Measurements from ENCODE around the gene ADAM12.
"Not testable (repeated sequence)": the region's sequence is repeated elsewhere in the genome, so short reads cannot be mapped to it uniquely, and the experiment has no call there.

The ADAM12 gene

GRCh38 chr10:126208726-126209302, 179.5 kb downstream of the ADAM12 start:
- no peak for DNase-seq

DNA sequence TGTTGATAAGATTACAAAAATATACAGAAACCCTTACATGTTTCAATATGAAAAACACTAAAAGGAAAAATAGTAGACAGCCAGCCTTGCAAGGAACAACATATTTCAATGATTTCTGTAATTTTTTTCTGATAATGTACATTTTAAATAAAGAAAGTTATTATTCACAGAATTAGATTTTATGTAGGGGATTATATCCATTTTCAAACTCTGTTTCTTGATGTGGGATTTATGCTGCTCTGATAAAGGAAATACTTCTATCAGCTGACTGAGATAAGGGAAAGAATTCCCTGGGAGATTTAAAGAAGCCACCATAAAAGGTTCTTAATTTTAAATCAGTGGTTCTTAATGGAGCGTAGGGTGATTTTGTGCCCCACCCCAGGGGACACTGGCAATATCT, 180.4 kb downstream of the ADAM12 start:
- DNase-seq = no peak

DNA sequence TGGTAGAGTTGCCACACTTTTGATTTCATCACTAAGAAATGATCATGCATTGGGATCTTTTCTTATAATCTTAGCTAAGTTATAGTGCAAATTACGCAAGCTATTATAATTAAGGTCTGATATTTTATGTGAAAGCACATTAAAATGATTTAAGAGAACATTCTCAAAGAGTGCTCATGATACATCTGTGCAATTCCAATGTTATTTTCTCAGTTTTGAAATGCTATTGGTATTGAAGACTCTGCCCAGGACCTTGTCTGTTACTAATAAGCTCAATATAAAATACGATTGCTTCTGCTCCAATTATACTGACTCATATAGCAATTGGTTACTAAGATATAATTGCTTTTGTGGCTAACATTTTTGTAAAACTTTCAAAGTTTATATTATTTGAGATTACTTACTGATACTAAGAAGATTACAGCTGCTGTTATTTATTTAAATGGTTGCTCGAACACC, 180.9 kb downstream of the ADAM12 start:
- DNase-seq = no peak

DNA sequence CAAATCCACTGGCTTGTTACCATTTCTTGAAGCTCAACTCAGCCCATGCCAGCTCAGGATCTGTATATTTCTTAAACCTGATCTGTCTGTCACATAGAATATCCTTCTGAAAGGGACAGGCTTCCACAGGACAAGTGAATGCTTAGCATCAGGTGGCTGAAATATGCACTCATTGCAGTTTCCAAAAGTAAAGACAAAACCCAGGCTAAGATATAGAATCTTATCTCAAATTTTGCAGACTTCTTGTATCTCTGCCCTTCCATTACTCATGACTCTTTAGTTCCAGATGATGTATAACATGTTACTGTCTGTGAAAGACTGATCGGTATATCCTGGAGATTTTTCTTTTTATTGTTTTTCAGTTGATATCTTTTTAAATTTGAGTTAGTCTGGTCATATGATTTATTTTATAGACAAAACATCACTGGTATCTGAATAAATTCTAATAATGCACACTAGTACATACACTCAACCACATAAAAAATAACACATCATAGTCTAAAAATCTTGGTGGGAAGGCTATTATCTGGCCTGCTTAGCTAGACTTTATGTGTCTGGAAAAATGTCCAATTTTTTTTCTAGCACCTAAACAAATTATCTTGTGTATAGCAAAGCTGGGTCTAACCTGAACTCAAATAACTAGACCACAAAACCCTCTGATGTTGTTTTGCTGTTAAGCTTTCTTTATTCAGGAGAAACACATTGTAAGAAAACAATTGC, 182.6 kb downstream of the ADAM12 start:
- no peak for DNase-seq

DNA sequence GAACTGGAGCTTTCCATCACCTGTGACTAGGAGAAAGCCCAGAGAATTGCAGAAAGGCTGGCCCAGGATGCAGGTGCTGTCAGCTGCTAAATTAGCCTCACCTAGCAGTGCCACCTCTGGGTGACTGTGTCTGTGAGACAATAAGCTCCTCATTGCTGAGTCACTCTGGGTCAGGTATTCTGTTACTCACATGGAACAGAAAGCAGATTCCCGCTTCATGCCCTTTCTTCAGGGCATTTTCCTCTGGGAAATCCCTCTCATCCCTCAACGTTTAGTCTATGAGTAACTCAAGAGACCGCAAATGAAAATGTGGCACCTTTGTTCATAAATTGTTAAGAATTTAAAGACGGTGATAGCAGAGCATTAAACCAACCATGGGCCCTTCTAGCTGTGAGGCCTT, 184.0 kb downstream of the ADAM12 start:
- no peak for DNase-seq

DNA sequence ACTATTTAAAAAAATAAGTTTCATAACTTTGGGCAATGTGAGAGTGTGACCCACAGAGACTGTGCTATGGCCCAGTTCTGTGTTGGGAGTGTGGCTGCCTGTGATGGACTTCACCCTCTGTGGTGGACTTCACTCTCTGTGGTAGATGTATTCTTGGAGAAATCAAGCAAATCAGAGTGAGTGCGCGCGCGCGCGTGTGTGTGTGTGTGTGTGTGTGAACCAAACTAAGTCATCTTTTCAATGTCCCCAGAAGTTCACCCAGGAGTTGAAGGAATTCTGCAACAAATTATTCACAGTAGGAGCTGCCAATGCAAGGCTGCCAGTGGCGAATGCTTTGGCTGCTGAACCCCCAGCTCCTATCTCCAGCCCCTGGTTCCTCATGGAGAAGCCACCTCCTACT, 184.5 kb downstream of the ADAM12 start:
- DNase-seq = no peak

- no peak for DNase-seq
Measured at GRCh38 chr10:126201603-126202002, 186.7 kb downstream of the ADAM12 start.

DNA sequence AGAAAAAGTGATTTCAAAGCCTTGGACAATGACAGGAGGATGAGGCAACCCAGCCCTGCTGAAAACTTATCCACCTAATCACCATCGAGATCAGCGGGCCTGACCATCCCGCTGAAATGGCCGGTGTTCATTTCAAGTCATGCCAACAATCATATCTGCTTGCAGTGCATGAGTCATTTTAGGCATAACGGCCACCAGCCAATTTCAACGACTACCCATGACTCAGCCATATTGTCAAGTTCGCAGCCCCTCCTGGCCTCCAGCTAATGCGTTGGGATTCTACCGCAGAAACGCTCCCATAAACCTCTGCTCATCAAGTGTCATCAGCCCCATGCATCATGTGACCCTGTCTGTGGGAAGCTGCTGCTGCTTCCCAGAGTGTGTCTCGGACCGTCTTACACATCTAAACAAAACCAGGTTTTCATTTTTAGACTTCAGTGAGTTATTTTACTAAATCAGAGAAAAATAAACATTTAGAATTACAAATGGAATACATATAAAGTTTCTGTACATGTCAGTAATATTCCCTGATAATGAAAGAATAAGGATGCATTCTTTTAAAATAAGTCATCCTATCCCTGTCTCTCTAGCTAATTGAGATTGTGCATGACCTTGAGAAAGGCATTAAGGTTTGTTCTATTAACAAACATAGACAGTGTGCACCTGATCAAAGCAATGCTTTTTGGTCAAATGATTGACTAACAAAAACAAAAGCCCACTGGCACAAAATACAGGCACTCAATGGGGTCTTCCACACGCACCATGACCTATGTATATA, 188.9 kb downstream of the ADAM12 start:
- no peak for DNase-seq

- no peak for DNase-seq
Measured at GRCh38 chr10:126198681-126199080, 189.6 kb downstream of the ADAM12 start.

DNA sequence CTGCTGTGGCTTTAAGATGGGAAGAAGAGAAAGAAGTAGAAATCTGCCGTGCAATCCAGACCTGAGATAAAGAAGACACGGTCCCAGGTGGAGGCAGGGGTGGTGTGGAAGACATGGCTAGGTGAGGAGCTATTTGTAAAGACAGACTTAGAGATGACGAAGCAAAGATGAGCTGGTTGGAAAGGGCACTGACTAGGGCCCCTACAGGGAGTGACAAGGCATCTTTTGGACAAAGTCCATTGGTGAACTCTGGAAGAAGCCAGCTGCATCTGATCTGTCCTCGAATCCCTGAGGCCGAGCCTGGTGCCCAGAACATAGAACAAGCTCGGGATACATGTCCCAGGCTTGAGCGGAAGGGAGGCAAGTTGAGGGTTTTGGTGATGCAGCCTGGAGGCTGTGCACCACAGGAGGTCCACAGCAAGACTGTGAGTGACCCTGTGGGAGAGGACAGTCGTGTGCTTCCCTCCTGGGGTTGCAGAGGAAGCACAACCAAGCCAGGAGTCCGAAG, 191.2 kb downstream of the ADAM12 start:
- no peak for DNase-seq

DNA sequence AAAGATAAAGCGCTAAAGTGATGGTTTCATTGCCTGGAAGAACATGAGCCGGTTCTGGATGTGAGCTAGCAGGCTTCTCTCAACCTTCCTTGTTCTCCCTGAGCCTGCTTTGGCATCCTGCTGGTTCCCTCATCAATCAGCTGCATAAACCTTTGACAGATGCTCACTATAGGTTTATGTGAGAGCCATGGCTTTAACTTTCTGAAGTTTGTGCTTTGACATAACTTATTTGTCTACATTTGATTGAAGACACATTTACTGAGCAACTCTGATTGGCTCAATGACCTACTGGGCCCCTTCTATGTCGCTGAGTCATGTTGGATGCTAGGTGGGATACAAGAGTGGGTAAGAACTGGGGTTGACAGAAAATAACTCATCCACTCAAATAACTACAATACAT, 192.0 kb downstream of the ADAM12 start:
- no peak for DNase-seq

DNA sequence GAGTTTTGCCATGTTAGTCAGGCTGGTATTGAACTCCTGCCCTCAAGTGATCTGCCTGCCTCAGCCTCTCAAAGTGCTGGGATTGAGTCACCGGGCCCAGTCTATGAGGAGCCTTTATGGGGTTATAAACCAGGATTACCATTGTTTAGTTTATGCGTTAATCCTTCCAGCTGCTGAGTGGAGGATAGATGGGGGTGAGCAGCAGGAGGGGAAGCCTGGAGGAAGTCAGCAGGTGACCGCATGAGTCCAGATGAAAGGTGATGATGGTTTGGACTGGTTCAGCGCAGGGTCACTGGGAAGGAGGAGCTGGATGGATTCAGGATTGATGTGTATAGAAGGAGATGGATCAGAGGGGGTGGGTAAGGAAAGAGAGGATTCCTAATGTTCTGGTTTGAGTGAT, 197.1 kb downstream of the ADAM12 start:
- DNase-seq = no peak

GRCh38 chr10:126188679-126189200, 199.5 kb downstream of the ADAM12 start:
- DNase-seq = no peak

DNA sequence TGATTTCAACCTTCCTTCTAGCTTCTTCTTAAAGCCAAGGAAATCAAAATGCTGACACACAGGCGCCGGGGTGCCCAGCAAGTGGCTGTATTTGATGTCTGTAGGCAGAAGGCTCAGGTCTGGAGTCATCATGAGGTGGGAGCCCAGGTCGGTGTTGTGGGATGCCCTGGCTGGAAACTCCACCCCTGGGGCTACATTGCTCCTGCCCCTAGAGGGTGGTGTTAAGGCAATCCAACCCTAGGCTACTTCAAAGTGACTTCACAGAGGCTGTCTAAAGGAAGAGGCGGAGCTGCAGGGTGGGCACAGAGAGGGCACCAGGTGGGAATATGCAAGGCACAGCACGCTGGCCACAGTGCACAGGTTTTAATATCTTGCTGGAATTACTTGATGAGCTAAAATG, 200.9 kb downstream of the ADAM12 start:
- no peak for DNase-seq

DNA sequence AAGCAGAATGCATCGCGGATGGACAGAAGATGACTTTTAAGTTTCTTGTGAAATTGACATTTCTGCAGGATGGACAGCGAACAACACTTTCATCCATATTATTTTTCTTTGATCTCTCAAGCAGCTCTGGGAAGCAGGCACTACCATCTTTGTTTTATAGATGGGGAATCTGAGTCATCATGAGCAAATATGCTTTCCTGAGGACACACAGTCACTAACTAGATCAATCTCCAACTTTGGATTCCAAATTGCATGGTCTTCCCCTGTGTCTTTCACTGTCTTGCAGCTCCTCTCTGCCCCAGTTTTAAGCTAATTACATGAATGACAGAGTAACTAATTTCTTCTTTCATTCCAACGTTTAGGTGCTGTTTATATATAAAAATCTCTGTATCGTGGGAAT, 201.5 kb downstream of the ADAM12 start:
- DNase-seq = no peak

GRCh38 chr10:126185676-126186447, 202.4 kb downstream of the ADAM12 start:
- no peak for DNase-seq

DNA sequence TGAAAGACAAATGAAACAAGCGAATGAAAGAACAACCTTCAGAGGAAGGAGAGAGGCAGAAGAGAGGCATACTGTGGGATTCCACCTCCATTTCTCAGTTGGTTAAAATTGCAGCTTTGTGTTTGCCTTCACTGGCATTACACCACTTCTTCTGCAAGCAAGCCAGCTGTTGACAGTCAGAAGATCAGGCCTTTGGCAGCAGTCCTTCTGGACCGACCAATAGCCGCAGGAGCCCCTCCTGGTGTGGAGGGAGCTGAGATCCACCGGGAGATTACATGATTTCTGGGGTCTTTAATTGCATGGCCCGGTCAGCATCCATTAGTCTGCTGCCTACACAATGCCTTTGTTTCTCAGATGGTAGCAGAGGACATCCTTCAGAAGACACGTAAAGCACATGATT, 206.7 kb downstream of the ADAM12 start:
- no peak for DNase-seq

DNA sequence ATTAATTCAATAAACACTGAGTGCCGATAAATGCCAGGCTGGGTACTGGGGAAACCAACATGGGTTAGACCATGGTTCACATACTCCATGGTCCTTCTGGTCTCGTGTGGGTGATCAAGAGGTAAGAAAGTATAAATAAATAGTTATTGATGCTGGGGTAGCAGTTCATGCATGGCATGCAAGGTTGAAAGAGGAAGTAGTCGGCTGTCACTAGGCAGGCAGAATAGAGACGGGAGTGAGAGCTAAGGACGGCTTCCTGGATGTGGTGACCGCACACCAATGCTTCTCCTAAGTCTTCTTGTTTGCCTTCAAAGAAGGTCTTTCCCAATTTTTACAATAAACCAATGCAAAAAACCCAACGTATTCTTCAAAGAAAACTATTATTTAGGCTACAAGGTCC, 208.6 kb downstream of the ADAM12 start:
- no peak for DNase-seq

GRCh38 chr10:126177417-126178030, 210.8 kb downstream of the ADAM12 start:
- DNase-seq = no peak

DNA sequence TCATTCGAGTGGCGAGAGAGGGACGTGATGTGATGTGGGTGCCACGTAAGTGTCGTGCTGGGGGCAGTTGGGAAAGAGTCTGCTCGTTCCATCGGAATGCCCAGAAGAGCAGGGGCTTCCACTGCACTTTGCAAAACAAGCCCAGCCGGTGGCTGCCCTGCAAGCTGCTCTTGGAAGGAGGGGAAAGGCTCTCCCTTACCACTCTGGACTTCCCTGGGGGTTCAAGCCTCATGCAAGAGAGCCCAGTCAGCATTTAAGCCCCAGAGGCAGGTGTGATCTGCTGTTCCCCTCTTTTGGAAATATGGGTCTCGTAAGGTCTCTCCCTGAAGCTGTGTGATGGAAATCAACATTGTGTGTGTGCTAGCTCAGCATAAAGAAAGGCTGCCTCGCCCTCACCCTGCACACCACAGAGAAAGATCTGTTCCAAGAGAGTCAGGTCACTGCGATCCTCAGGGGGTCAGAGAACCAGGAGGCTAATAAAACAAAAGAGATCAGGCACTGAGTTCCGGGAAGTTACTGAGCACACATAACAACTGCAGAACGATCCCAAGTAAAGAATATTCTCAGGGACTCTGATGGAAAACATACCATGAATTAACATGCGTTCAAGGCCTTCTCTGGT, 212.5 kb downstream of the ADAM12 start:
- no peak for DNase-seq

GRCh38 chr10:126172755-126173154, 215.5 kb downstream of the ADAM12 start:
- DNase-seq = not testable (repeated sequence)

GRCh38 chr10:126171555-126171954, 216.7 kb downstream of the ADAM12 start:
- no peak for DNase-seq

Measured in stimulated activated CD4-positive, alpha-beta T cell treated with anti-CD3 and anti-CD28 coated beads, Interleukin-4, amount 100 ng/mL, for 4 hours (primary cell).